SKM-1 (cell line): Measurements from ENCODE around the gene NRAS.

Source experiments
- DNase-seq: peaks from one replicate; lab custom pipeline; 2025; ENCODE audit not compliant: unreplicated experiment; lab: John Stamatoyannopoulos, UW

NRAS gene

GRCh38 chr1:114685851-114686250, 30.7 kb downstream of the NRAS start:
- DNase-seq = no peak

- DNase-seq = no peak
Observed at GRCh38 chr1:114677691-114678090, 38.9 kb downstream of the NRAS start.

- no peak for DNase-seq
Observed at GRCh38 chr1:114676115-114676514, 40.5 kb downstream of the NRAS start.

GRCh38 chr1:114671939-114672275, 44.7 kb downstream of the NRAS start:
- no peak for DNase-seq

- no peak for DNase-seq
Observed at GRCh38 chr1:114671011-114671938, 45.3 kb downstream of the NRAS start.

GRCh38 chr1:114670083-114671010, 46.2 kb downstream of the NRAS start:
- peak; percentile 74 for DNase-seq

- no peak for DNase-seq
Observed at GRCh38 chr1:114669562-114670082, 46.9 kb downstream of the NRAS start, which contains the start of gene DENND2C. Gene DENND2C, minus strand, starts transcription at chr1:114670049. Its CDS starts 44,065 bp downstream, at chr1:114625984.

- no peak for DNase-seq
Observed at GRCh38 chr1:114668784-114669561, 47.6 kb downstream of the NRAS start.

- DNase-seq = no peak
Observed at GRCh38 chr1:114668373-114668772, 48.2 kb downstream of the NRAS start.

GRCh38 chr1:114666954-114667353, 49.6 kb downstream of the NRAS start:
- no peak for DNase-seq

GRCh38 chr1:114660238-114660637, 56.3 kb downstream of the NRAS start:
- DNase-seq = no peak
